Measurements from ENCODE around the gene SLC25A21. TPM values are rescaled to one million over a fixed set of nuclear protein-coding genes. Genes with fewer than 3 reads are reported as not detected.

Gene SLC25A21
- total RNA-seq, 1 experiment from 2014 or later = 7.1 TPM

- no peak overlapping the region for H3K18ac ChIP-seq (ENCODE audit: insufficient read length, low read depth, low read length)
- no peak overlapping the region for H2BK120ac ChIP-seq (ENCODE audit: low read depth, low read length, poor library complexity, severe bottlenecking)
- H3K14ac ChIP-seq (ENCODE audit: insufficient read depth, low read length) = no peak overlapping the region
- no peak overlapping the region for H3K4ac ChIP-seq (ENCODE audit: low read depth, low read length)
- H3K27ac ChIP-seq (ENCODE audit: insufficient read length, low read depth, low read length) = no peak overlapping the region
- no peak overlapping the region for H3T11ph ChIP-seq (ENCODE audit: low read length)
- H2BK15ac ChIP-seq (ENCODE audit: low read depth, low read length) = no peak overlapping the region
- Mint-ChIP-seq H3K36me3 (ENCODE audit: insufficient read depth in 1 of 3, low read depth in 3 of 3) (peaks cover 0 to 7% (median 2%) of the 10 kb centered on the region in 3 experiments; a peak in 4 of 7 replicates), H3K27me3 (ENCODE audit: low read depth) (no peaks in the 10 kb centered on the region), H3K9me3 (peaks cover 5 to 9% of the 10 kb centered on the region in 2 experiments), H3K4me1 (peaks cover 5 to 7% of the 10 kb centered on the region in 2 experiments), H3K4me3 (no peak overlapping the region), H3K27ac (no peak overlapping the region)
- H2BK12ac ChIP-seq (ENCODE audit: insufficient read length, low read depth, low read length) = no peak overlapping the region
- H3K27me3 ChIP-seq (ENCODE audit: insufficient read depth, low read length) = no peaks in the 10 kb centered on the region
- H3K79me2 ChIP-seq (ENCODE audit: insufficient read depth, low read length) = no peaks in the 10 kb centered on the region
- no peaks in the 10 kb centered on the region for H3K23me2 ChIP-seq (ENCODE audit: insufficient read length, low read depth, low read length, poor library complexity, severe bottlenecking)
- H2BK5ac ChIP-seq (ENCODE audit: insufficient read length, low read length) = no peak overlapping the region
- H3K79me1 ChIP-seq (ENCODE audit: insufficient read depth, low read depth, low read length, poor library complexity, severe bottlenecking) = no peaks in the 10 kb centered on the region
- no peak overlapping the region for H4K8ac ChIP-seq (replicated peaks; ENCODE audit: insufficient read length, low read depth, low read length)
- no peak overlapping the region for H3K4me2 ChIP-seq (ENCODE audit: insufficient read depth, insufficient read length, low read length)
- H3K9ac ChIP-seq (ENCODE audit: extremely low read depth, insufficient read length, low read length) = no peak overlapping the region
- no peak overlapping the region for H3K56ac ChIP-seq (ENCODE audit: insufficient read length, low read depth, low read length)
- no peaks in the 10 kb centered on the region for H4K20me1 ChIP-seq (ENCODE audit: control insufficient read depth, insufficient read depth, insufficient read length)
- no peak overlapping the region for H4K5ac ChIP-seq (ENCODE audit: insufficient read length, low read depth, low read length)
- no CpG with 5 or more reads among the region's 6 CpGs for WGBS (ENCODE audit: extremely low coverage, insufficient read length, low lambda C conversion rate)
- no peak overlapping the region for H2AFZ ChIP-seq (ENCODE audit: low read length)
- H2AK5ac ChIP-seq (ENCODE audit: insufficient read length, low read length) = no peak overlapping the region
- no peak overlapping the region for H3K23ac ChIP-seq (ENCODE audit: insufficient read length, low read depth, low read length)
- DNase-seq = no peak
- H3K4me1 ChIP-seq (ENCODE audit: insufficient read depth, low read length) = 0 out of 2 replicates have a peak, but pooled peaks cover 3% of the 10 kb centered on the region
- H2BK20ac ChIP-seq (ENCODE audit: low read depth, low read length, poor library complexity, severe bottlenecking) = no peak overlapping the region
- H3K9me3 ChIP-seq (ENCODE audit: control insufficient read depth, low read depth, low read length) = no peaks in the 10 kb centered on the region
- no peak overlapping the region for H4K91ac ChIP-seq (ENCODE audit: insufficient read length, low read depth, low read length)
- no peak for TF ChIP-seq CTCF (conservative IDR thresholded peaks at IDR 0.05)
Measured at GRCh38 chr14:36757734-36758601, 414.4 kb downstream of the SLC25A21 start.

All from H9 (cell line).